Measurements from ENCODE around the gene GPR3. TPM values are rescaled to one million over a fixed set of nuclear protein-coding genes. Genes with fewer than 3 reads are reported as not detected.

The GPR3 gene
- total RNA-seq, 1 experiment from 2014 or later = 4.7 TPM

DNA sequence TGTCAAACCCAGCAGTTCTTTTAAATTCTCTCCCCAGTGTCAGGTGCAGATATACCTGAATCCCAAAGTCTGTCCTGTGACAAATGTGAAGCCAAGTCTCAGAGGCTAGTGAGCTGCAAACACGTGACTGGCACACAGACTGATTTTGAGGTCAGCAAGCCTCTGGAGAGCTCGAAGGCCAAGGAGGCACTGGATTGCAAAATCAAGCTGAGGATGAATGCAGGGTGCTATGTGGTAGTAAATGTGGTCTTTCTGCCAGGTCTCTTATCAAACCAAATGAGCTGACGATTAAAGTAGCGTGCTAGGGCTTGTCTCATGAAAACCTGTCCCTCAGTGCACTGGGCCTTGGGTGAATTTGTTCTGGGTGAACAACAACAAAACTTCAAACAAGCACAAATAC, 20.6 kb downstream of the GPR3 start:
- DNase-seq (no peak), ATAC-seq (no peak)
- Histone ChIP-seq H3K27me3 (ENCODE audit: low read length) (no peaks in the 10 kb centered on the region), H3K4me2 (ENCODE audit: low read length) (no peak overlapping the region), H3F3A (ENCODE audit: low read length, unreplicated experiment) (peaks cover 4% of the 10 kb centered on the region), H3K27ac (ENCODE audit: low read length) (no peak overlapping the region), H3K9me3 (ENCODE audit: low read length) (no peaks in the 10 kb centered on the region), H4K20me1 (ENCODE audit: low read length) (no peaks in the 10 kb centered on the region), H3K4me3 (ENCODE audit: low read length) (no peak overlapping the region), H3K36me3 (ENCODE audit: low read depth, low read length) (peaks cover 82% of the 10 kb centered on the region), H3K9me2 (replicated peaks; ENCODE audit: low read length) (no peaks in the 10 kb centered on the region), H3K79me2 (ENCODE audit: low read length) (no peaks in the 10 kb centered on the region; the same call in 1 of the 2 replicates), H3K9ac (ENCODE audit: low read length) (no peak overlapping the region), H3K4me1 (ENCODE audit: insufficient read depth, low read length) (peaks cover 2% of the 10 kb centered on the region), H2AFZ (ENCODE audit: low read length) (no peak overlapping the region)
- ChIA-PET POLR2A (ENCODE audit: unreplicated experiment) (interaction anchor here (0.5 kb wide), 1 partner anchor 91 kb away, joined by 13 read pairs; no protein-coding TSS in a partner anchor), CTCF (no interaction called here)
- intact Hi-C loops (cut with micrococcal nuclease) = loop anchor here (10.0 kb wide), 1 partner anchor 142 kb away; no protein-coding TSS in a partner anchor
- TF ChIP-seq EZH2phosphoT487 (IDR thresholded peaks at IDR 0.05; ENCODE audit: borderline replicate concordance, low read length) = no peak
- TF ChIP-seq, protein P1, sequence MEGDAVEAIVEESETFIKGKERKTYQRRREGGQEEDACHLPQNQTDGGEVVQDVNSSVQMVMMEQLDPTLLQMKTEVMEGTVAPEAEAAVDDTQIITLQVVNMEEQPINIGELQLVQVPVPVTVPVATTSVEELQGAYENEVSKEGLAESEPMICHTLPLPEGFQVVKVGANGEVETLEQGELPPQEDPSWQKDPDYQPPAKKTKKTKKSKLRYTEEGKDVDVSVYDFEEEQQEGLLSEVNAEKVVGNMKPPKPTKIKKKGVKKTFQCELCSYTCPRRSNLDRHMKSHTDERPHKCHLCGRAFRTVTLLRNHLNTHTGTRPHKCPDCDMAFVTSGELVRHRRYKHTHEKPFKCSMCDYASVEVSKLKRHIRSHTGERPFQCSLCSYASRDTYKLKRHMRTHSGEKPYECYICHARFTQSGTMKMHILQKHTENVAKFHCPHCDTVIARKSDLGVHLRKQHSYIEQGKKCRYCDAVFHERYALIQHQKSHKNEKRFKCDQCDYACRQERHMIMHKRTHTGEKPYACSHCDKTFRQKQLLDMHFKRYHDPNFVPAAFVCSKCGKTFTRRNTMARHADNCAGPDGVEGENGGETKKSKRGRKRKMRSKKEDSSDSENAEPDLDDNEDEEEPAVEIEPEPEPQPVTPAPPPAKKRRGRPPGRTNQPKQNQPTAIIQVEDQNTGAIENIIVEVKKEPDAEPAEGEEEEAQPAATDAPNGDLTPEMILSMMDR (conservative IDR thresholded peaks at IDR 0.05; ENCODE audit: low read depth, low read length) = no peak
- TF ChIP-seq EZH2 (IDR thresholded peaks at IDR 0.05; ENCODE audit: low read length, unreplicated experiment) = no peak
- BruUV-seq (replicated peaks) = no TSS peak

DNA sequence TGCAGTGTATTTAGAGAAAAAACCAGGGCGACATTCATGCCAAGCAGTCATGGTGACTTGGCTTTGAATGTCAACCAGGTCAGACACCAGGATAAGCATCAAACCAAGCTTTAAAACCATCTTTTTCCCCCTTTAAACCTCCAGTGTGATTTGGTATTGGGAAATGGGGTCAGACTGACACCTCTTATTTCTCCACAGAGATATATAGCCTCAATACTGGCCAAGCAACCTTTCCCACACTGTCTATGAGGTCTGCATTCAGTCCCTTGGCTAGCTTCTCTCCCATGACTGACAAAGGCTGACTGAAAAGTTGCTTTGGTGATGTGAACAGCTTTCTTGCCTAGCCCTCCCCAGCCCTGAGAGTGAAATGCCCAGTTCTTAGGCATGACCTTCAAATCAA, 21.7 kb downstream of the GPR3 start:
- DNase-seq (no peak), ATAC-seq (no peak)
- Histone ChIP-seq H3K27me3 (ENCODE audit: low read length) (no peaks in the 10 kb centered on the region), H3F3A (ENCODE audit: low read length, unreplicated experiment) (peaks cover 5% of the 10 kb centered on the region), H2AFZ (ENCODE audit: low read length) (no peak overlapping the region), H3K27ac (ENCODE audit: low read length) (no peak overlapping the region), H3K4me2 (ENCODE audit: low read length) (no peak overlapping the region), H3K9me2 (replicated peaks; ENCODE audit: low read length) (no peaks in the 10 kb centered on the region), H3K79me2 (ENCODE audit: low read length) (no peaks in the 10 kb centered on the region; the same call in 1 of the 2 replicates), H3K9me3 (ENCODE audit: low read length) (no peaks in the 10 kb centered on the region), H3K36me3 (ENCODE audit: low read depth, low read length) (peaks cover 77% of the 10 kb centered on the region), H3K4me3 (ENCODE audit: low read length) (no peak overlapping the region), H3K4me1 (ENCODE audit: insufficient read depth, low read length) (peaks cover 13% of the 10 kb centered on the region), H4K20me1 (ENCODE audit: low read length) (no peaks in the 10 kb centered on the region), H3K9ac (ENCODE audit: low read length) (no peak overlapping the region)
- CTCF ChIA-PET = no interaction called here
- TF ChIP-seq EZH2phosphoT487 (IDR thresholded peaks at IDR 0.05; ENCODE audit: borderline replicate concordance, low read length) (no peak), EZH2 (IDR thresholded peaks at IDR 0.05; ENCODE audit: low read length, unreplicated experiment) (no peak)
- TF ChIP-seq, protein P1 (conservative IDR thresholded peaks at IDR 0.05; ENCODE audit: low read depth, low read length) = no peak
- POLR2A ChIA-PET (ENCODE audit: unreplicated experiment) = no interaction called here
- no TSS peak for BruUV-seq (replicated peaks)
- intact Hi-C loops (cut with micrococcal nuclease) = loop anchor here (10.0 kb wide), 1 partner anchor 141 kb away; no protein-coding TSS in a partner anchor

DNA sequence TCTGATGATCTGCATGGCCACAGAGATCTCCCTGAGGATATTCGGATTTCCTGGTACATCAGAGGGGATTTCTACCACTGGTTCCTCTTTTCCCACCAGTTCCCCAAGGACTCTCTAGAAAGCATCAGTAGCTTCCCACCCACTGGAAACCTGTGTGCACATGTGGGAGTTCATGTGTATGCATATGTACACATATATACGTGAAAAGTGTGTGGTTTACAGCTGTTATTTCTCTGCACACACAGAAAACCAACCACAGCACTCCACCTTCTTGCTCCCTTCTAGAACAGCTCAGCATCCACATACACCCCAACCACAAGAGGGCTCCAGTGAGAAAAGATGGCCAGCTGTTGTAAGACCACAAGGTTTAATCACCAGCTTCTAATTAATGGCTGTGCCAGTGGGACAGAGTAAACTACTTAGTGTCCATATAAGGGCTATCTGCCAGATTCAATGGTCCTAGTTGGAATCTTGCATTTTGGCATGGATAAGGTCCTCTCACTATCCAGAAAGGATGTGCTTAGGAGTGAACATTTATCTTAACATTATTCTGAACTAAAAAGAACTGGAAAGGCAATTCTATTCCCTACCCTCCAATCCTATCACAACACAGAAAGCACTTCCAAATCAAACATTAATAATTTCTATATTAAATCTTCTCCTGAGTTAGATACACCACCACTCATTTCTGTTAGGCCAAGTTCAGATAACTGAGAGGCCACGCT, 24.1 kb downstream of the GPR3 start:
- Histone ChIP-seq H3K9me3 (ENCODE audit: low read length) (no peaks in the 10 kb centered on the region), H3K27me3 (ENCODE audit: low read length) (no peaks in the 10 kb centered on the region), H3F3A (ENCODE audit: low read length, unreplicated experiment) (peaks cover 5% of the 10 kb centered on the region), H3K27ac (ENCODE audit: low read length) (no peak overlapping the region), H4K20me1 (ENCODE audit: low read length) (no peaks in the 10 kb centered on the region), H3K4me3 (ENCODE audit: low read length) (no peak overlapping the region), H2AFZ (ENCODE audit: low read length) (no peak overlapping the region), H3K9ac (ENCODE audit: low read length) (no peak overlapping the region), H3K9me2 (replicated peaks; ENCODE audit: low read length) (no peaks in the 10 kb centered on the region), H3K4me1 (ENCODE audit: insufficient read depth, low read length) (peaks cover 17% of the 10 kb centered on the region), H3K36me3 (ENCODE audit: low read depth, low read length) (peaks cover 62% of the 10 kb centered on the region), H3K79me2 (ENCODE audit: low read length) (peaks cover 9% of the 10 kb centered on the region; the same call in 1 of the 2 replicates), H3K4me2 (ENCODE audit: low read length) (no peak overlapping the region)
- ATAC-seq (peak; percentile 54), DNase-seq (peak; percentile 70)
- ChIA-PET POLR2A (ENCODE audit: unreplicated experiment) (no interaction called here), CTCF (interaction anchor here (0.5 to 0.7 kb wide), 6 partner anchors 20 to 309 kb away, joined by 3 to 5 read pairs (median 3); partner anchors contain the start of gene FAM76A)
- TF ChIP-seq, protein P1 (conservative IDR thresholded peaks at IDR 0.05; ENCODE audit: low read depth, low read length) = peak; percentile 87
- TF ChIP-seq EZH2 (IDR thresholded peaks at IDR 0.05; ENCODE audit: low read length, unreplicated experiment) = no peak
- intact Hi-C loops (cut with micrococcal nuclease) = loop anchor here (5.0 to 10.0 kb wide), 2 partner anchors 138 to 191 kb away; no protein-coding TSS in a partner anchor
- BruUV-seq (replicated peaks) = no TSS peak

All from PC-3 (cell line).